ENCODE results near the gene DHPS.
"Not testable (repeated sequence)": the region's sequence is repeated elsewhere in the genome, so short reads cannot be mapped to it uniquely, and the experiment has no call there.

The DHPS gene

DNA sequence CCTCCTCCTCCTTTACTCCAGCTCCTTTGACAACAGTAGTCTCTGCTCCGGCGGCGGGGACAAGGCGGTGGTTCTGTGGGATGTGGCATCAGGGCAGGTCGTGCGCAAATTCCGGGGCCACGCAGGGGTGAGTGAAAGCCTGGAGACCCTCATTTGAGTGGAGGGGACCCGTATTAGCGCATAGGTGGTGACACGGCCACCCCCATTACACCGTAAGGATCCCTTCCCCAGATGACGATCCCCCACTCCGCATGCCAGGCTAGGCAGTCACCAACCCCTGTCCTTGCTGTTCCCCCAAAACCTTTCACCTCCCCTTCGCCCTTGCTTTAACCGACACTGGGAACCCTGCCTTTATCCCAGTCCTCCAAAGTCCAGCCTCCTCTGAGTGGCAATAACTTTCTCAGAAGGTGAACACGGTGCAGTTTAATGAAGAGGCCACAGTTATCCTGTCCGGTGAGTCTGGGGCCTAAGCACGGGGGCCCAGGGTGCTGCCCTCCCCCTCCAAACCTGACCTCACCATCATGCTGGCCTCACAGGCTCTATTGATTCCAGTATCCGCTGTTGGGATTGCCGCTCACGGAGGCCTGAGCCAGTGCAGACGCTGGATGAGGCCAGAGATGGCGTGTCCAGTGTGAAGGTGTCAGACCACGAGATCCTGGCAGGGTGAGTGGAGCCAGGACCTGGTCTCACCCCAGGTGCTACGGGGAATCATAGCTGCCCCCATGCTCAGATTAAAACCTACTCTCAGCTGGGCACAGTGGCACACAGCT lies 11.3 kb downstream of the DHPS start:
- DNase-seq: no peak

- DNase-seq: peak; percentile 75
Measured at GRCh38 chr19:12669270-12670158, 12.2 kb downstream of the DHPS start.

GRCh38 chr19:12668932-12669269 lies 12.8 kb downstream of the DHPS start:
- DNase-seq: no peak

- DNase-seq: no peak
Measured at GRCh38 chr19:12668346-12668745, 13.3 kb downstream of the DHPS start.

DNA sequence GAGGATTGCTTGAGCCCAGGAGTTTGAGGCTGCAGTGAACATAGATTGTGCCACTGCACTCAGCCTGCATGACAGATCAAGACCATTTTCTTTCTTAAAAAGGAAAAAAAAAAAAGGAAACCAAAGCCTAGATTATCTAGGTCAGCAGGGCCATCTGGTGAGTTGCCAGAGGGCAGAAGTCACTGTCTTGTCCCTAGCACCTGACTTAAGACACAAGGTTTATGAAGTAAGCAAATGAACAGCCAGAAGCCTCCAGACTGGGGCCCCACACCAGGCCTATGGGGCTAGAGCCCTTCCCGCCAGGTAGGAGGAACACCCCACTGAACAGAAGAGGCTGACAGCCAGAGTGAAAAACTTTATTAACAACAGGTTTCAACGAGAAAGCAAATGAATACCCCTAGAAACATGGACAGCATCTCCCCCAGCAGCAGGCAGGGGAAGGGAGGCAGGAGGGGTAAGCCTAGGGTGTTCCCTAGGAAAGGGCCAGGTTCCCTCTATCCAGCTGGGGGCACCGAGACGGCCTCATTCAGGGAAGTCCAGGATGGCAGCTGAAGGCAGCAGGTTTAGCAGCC lies 13.9 kb downstream of the DHPS start:
- DNase-seq: no peak

DNA sequence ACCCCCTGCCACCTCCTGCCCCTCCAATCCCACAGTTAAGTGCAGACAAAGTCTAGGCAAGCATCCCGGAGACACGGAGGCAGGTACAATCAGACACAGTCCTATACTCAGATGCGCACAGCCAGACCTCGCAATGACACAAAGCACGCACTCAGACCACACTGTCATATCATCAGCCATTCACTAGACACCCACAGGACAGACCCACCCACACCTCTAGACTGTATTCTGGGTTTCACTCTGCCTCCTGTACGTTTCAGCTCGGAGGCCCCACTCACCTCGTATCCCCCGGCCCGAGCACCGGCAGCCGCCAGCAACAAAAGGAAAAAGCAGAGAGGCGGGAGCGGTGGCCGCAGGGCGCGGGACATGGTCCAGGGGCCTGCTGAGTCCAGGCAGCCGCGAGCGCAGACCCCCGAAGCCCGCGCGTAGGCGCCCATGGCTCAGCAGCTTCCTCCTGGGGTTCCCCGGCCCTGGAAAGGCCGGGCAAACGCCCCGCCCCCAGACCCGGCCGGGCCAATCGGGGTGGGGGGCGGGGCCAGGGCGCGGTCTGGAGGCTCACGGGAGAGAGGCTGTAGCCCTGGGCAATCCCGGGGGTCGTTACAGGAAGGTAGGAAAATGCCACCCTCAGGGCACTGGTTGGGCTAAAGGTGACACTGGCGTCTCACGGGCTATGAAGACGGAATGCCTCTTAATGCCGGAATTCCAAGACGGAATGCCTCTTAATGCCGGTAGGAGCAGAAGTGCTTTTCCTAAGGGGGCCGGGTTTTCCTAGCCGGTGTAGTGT lies 15.2 kb downstream of the DHPS start, which contains the start of the genes MAN2B1 and WDR83:
TSS of gene MAN2B1 (minus strand) at position 478 of the 784 bp plus-strand sequence. CDS start at position 437, 41 bp downstream.
TSS of gene WDR83 (plus strand) at position 543 of the 784 bp plus-strand sequence. CDS start 2,984 bp downstream, outside the sequence.
- DNase-seq: peak; percentile 80

DNA sequence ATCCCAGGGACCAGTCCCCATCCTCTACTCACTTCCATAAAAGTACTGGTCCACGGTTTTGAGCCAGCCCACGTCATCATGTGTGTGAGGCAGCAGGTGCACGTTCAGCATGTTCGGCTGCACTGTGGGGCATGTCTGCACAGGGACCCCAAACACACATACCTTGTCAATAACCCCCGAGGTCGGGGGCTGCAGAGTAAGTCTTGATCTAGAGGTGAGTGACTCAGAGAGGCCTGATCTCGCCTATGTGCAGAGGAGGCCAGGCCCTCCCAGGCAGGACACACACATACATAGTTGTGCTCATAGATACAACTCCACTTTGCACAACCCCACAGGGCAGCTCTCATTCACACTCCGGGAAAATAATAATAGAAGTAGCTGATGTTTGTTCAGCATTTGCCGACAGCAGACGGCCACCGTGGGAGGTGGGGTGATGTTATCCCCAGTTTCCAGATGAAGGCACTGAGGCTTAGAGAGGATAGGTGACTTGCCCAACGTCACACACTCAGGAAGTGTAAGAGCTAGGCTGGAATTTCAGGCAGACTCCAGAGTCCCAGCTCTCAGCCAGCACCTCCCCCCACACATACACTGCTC lies 15.9 kb downstream of the DHPS start:
- DNase-seq: no peak

GRCh38 chr19:12665281-12665573 lies 16.5 kb downstream of the DHPS start:
- no peak for DNase-seq

GRCh38 chr19:12664406-12665280 lies 17.0 kb downstream of the DHPS start:
- DNase-seq: no peak

- no peak for DNase-seq
Measured at GRCh38 chr19:12660980-12661379, 20.7 kb downstream of the DHPS start.

- DNase-seq: no peak
Measured at GRCh38 chr19:12657966-12658365, 23.7 kb downstream of the DHPS start.

DNA sequence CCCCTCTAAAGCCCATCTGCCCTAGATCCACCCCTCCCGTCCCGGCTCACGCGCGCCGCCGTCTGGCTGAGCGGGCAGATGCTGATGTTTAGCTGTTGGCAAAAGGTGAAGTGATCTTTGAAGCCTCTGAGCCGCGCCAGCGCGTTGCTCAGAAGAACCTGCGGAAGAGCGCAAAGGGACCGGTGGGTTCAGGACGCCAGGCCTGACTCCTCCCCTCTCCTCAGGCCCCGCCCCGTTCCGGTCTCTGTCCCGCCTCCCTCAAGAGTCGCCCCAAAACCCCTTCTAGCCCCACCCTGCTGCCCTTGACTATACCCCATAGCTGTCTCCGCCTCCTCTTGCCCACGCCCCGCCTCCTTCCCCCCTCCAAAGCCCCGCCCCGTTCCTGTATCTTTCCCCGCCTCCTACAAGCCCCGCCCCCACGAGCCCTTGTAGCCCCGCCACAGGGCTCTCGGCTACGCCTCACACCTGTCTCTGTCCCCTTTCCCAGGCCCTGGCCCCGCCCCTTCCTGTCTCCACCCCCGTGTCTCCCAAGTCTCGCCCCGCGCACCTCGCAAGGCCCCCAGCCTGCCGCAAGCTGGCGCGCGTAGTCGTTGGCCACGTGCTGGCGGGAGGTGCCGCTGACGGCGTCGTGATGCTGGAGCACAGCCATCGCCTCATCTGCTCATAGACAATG lies 24.6 kb downstream of the DHPS start:
- no peak for DNase-seq

- no peak for DNase-seq
Measured at GRCh38 chr19:12655546-12655945, 26.1 kb downstream of the DHPS start.

DNA sequence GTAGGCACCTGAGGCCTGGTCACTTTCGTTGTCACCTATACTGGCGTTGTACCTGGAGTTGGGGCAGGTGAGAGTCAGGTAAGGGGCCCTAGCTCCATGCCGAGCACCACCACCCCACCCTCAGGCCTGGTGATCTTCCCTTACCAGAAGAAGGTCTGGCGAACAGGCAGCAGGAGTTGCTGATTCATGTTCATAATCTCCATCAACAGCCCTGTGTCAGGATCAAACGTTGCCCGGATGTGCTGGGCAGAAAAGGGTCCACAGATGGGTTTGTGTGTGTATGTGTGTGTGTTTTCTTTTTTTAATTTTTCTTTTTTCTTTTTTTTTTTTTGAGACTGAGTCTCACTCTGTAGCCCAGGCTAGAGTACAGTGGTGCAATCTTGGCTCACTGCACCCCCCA lies 29.5 kb downstream of the DHPS start:
- no peak for DNase-seq

DNA sequence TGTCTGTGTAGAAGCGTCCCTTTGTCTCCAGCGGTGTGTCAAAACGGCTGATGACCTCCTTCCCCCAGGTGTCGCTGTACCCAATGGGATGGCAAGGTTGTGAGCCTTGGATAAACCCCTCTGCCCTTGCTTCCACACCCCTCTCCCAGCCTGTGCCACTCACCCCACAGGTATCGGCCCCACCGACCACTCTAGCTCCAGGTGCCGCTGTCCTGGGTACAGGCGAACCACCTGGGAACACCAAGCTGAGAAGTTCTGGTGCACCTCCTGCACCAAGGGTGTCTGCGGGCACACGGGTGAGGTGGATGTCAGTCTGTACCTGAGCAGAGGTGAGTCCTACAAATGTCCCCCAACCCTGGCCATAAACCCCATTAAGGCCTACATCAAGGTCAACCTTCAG lies 31.7 kb downstream of the DHPS start:
- DNase-seq: no peak

DNA sequence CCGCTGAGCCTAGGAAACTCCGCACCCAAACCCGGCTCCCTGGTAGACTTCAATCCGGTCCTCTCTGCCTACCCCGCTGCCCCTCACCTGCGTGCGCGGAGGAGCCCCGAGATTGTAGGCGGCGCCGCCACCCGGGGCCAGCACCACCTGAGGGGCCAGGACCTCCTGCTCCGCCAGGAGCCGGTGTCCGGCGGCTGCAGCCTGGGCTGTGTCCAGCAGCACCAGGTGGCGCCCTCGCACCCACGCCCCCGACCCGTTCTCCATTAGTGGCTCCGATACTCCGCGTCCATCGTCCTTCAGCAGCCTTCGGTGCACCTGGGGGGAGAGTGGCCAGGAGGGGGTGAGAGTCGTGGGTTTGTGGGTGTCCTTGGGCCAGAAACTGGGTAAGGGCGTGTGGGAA lies 33.6 kb downstream of the DHPS start:
- DNase-seq: no peak

DNA sequence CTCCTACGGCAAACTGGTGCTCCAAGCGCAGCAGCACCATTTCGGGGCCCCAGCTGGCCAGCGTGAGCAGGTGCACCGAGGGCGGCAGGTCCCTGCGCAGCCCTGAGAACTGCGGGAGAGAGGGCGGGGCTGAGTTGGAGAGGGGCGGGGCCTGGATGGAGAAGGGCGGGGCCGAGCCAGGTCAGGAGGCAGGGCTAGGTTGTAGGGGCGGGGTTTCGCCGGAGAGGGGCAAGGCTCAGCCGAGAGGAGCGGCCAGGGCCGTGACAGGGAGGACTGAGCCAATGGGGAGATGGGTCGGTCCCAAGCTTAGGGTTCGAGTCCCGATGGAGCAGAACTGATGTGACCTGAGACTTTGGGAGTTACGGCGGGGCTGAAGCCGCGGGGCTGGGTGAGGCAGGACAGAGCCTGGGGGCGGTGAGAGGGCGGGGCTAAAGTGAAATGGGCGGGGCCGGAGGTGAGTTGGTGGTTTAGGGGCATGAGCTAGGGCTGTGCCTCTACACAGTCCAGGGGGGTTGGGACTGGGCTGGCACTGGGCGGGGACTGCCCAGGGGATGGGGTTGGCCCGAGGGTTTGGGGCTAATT lies 34.1 kb downstream of the DHPS start:
- peak; percentile 26 for DNase-seq

- no peak for DNase-seq
Measured at GRCh38 chr19:12647047-12647446, 34.6 kb downstream of the DHPS start.

GRCh38 chr19:12646551-12646950 lies 35.1 kb downstream of the DHPS start:
- DNase-seq: no peak

- not testable (repeated sequence) for DNase-seq
Measured at GRCh38 chr19:12643716-12644115, 38.0 kb downstream of the DHPS start.

DNA sequence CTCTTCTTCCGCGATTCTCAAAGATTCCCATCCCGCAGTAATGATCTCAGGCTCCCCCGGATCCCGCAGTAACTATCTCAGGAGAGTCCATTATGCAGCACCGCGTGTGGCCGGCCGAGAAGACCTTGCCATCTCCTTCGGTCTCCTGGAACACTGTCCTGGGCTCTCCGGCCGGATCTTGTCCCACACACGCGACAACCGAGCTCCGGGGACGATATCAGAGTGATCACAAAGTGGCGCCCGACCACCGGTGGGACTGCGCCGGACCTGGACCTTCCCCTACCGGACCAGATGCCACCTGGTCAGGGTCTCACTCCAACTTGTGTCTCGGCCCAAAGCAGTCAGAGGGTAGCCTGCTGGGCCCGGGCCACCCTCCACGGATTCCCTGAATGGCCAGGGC lies 39.2 kb downstream of the DHPS start:
- no peak for DNase-seq

Data from NCI-H1092 (cell line).